Keratinocyte (primary cell): ENCODE results near the gene KLF14. TPM values are rescaled to one million over a fixed set of nuclear protein-coding genes. Genes with fewer than 3 reads are reported as not detected.
A peak's percentile ranks its signal among the peaks of the same experiment; 100 is the strongest.

ENCODE experiments used
- DNase-seq: peaks from one replicate; pipeline ENCODE4 v3.0.0-alpha.2; 2011; ENCODE audit warnings: low read depth, missing footprints, low spot score
- FAIRE-seq: peaks from 2 replicates; lab custom pipeline; 2011; peaks lifted over from hg19 to GRCh38; lab: Jason Lieb, UNC
- H2AFZ ChIP-seq: 2 replicates; pipeline ENCODE4 v1.6.0; 2012; ENCODE audit warnings: low read length, control low read depth, inconsistent platforms; ENCODE audit not compliant: control insufficient read depth
- H3K27ac ChIP-seq: 2 replicates; pipeline ENCODE4 v1.5.1; 2011; ENCODE audit warnings: low read length; ENCODE audit not compliant: control insufficient read depth, insufficient read depth
- H3K27me3 ChIP-seq: 3 replicates; pipeline ENCODE4 v1.6.0; 2011; ENCODE audit warnings: low read length; ENCODE audit not compliant: control insufficient read depth, insufficient read depth; ENCODE audit errors: extremely low read depth
- H3K36me3 ChIP-seq, 2 experiments: 2 replicates in 1 of 2; 3 replicates in 1 of 2; pipeline ENCODE4 v1.5.1; 2011; ENCODE audit warnings: low read length in 2 of 2, mild to moderate bottlenecking in 1 of 2; ENCODE audit not compliant: control insufficient read depth in 2 of 2, insufficient read depth in 2 of 2; ENCODE audit errors: extremely low read depth in 1 of 2
- H3K4me1 ChIP-seq: 3 replicates; pipeline ENCODE4 v1.5.1; 2011; ENCODE audit warnings: low read length; ENCODE audit not compliant: control insufficient read depth, insufficient read depth; ENCODE audit errors: extremely low read depth
- H3K4me2 ChIP-seq: 3 replicates; pipeline ENCODE4 v1.6.0; 2011; ENCODE audit warnings: low read depth, low read length; ENCODE audit not compliant: control insufficient read depth, insufficient read depth; ENCODE audit errors: extremely low read depth
- H3K4me3 ChIP-seq, 3 experiments: fragments of 200-600 bp in 1 of 3; sonication (generic) in 1 of 3; 2 replicates in 2 of 3; 3 replicates in 1 of 3; pipeline ENCODE4 v1.5.1; 2011 to 2016; ENCODE audit warnings: low read length in 3 of 3, mild to moderate bottlenecking in 3 of 3, control low read depth in 2 of 3, inconsistent platforms in 1 of 3, low read depth in 1 of 3, mixed read lengths in 1 of 3, mixed run types in 1 of 3, moderate library complexity in 1 of 3; ENCODE audit not compliant: control insufficient read depth in 2 of 3, insufficient read depth in 2 of 3; ENCODE audit errors: extremely low read depth in 1 of 3
- H3K79me2 ChIP-seq: 2 replicates; pipeline ENCODE4 v1.6.0; 2012; ENCODE audit warnings: low read length; ENCODE audit not compliant: control insufficient read depth, insufficient read depth
- H3K9ac ChIP-seq: 3 replicates; pipeline ENCODE4 v1.6.0; 2011; ENCODE audit warnings: low read length; ENCODE audit not compliant: control insufficient read depth, insufficient read depth; ENCODE audit errors: extremely low read depth
- H3K9me1 ChIP-seq: 3 replicates; pipeline ENCODE4 v1.6.0; 2011; ENCODE audit warnings: low read length; ENCODE audit not compliant: control insufficient read depth, insufficient read depth; ENCODE audit errors: extremely low read depth
- H3K9me3 ChIP-seq: 2 replicates; pipeline ENCODE4 v1.5.1; 2012; ENCODE audit warnings: low read depth, low read length; ENCODE audit not compliant: control insufficient read depth
- H4K20me1 ChIP-seq: 3 replicates; pipeline ENCODE4 v1.6.0; 2011; ENCODE audit warnings: low read length; ENCODE audit not compliant: control insufficient read depth, insufficient read depth; ENCODE audit errors: extremely low read depth
- EZH2 ChIP-seq: IDR thresholded peaks from one replicate; pipeline ENCODE4 v1.6.1; 2012; ENCODE audit warnings: inconsistent platforms, mild to moderate bottlenecking, low read length, moderate library complexity
- dilution Hi-C: fragments of 300-500 bp; cut with MboI; formaldehyde crosslinking; loops from one replicate; pipeline ENCODE4 v1.7.0; 2020; ENCODE audit warnings: low sequenced_read_pairs; ENCODE audit not compliant: extremely low pct_ligation_motif_present
- polyA minus RNA-seq, 3 experiments: library from RNA; depleted of rRNA, polyadenylated mRNA; stranded (reverse); fragments of >200 nt; gene quantifications; 1 replicate in 1 of 3; 2 replicates in 1 of 3; 3 replicates in 1 of 3; pipeline ENCODE4 v1.2.3, GENCODE V29; 2011
- polyA plus RNA-seq, 5 experiments: library from polyadenylated mRNA; depleted of rRNA in 3 of 5; stranded (reverse) in 3 of 5; stranded (forward) in 1 of 5; unstranded in 1 of 5; fragments of >200 nt; gene quantifications; 1 replicate in 1 of 5; 2 replicates in 3 of 5; 3 replicates in 1 of 5; pipeline versions ENCODE4 v1.2.1 to v1.2.3, GENCODE V29; 2011 to 2012; ENCODE audit warnings: missing spikeins in 2 of 5, low read depth in 1 of 5, low replicate concordance in 1 of 5
- TF ChIP-seq, protein P1 (sequence below), 3 experiments: IDR thresholded peaks in 1 of 3; conservative IDR thresholded peaks in 1 of 3; optimal IDR thresholded peaks in 1 of 3; 2 replicates in 2 of 3; 3 replicates in 1 of 3; pipeline versions ENCODE3 to v1.5.1; 2011; ENCODE audit warnings: low read length in 3 of 3, mild to moderate bottlenecking in 3 of 3, moderate library complexity in 2 of 3, control low read depth in 1 of 3, inconsistent platforms in 1 of 3; ENCODE audit not compliant: insufficient read depth in 2 of 3; ENCODE audit errors: extremely low read depth in 1 of 3

KLF14 gene
- polyA plus RNA-seq: 0.01 to 0.03 TPM (median 0.03 TPM) in 3 replicates
- polyA plus RNA-seq (2011; ENCODE audit: low read depth): not detected
- not detected in 2 replicates for polyA plus RNA-seq (2011; cell fraction: cytosol; rRNA removed)
- polyA plus RNA-seq (2011; cell fraction: nucleus; rRNA removed): not detected in 2 replicates
- polyA plus RNA-seq (2012; ENCODE audit: low replicate concordance): not detected in 2 replicates
- not detected in 3 replicates for polyA minus RNA-seq
- polyA minus RNA-seq (2011; cell fraction: cytosol; rRNA and poly(A)+ RNA removed): not detected
- polyA minus RNA-seq (2011; cell fraction: nucleus; rRNA and poly(A)+ RNA removed): not detected in 2 replicates

DNA sequence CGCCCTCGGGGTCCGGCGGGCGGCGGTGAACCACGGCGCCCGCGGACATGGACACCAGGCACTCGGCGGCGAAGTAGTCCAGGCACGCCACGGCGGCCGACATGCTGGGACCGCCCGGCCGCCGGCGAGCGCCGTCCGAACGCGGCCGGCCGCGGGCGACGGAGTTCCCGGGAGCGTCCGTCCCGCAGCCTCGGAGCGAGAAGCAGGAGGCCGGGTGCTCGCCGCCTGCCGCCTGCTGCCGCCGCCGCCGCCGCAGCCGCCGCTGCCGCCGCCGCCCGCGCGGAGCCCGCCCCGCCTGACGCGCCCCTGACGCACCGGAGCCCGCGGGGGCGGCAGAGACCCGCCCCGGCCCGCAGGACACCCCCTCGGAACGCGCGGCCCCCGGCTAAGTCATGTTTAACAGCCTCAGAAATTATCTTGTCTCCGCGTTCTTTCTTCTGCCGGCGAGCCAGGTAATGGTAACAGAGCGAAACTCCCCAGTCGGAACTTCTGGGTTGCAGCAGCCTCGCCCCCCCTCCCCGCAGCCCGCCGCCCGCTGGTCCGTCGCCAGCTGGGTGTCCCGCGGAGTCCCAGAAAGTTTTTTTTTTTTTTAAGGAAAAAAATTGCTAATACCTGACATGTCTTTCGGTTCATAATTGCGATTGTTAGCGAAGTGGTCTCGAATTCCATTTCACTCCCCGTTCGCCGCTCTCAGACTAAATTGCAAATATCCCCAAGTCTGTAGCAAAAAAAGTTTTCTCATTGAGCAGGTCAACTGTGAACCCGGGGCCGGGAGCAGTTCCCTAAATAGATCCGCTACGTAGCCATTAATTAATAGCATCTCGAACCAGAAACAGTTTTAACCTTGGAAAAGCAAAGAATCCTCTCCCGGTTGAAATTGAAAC, at the start of gene KLF14:
Gene KLF14 (minus strand): TSS at position 277 of the 884 bp plus-strand sequence. CDS start 174 bp downstream, at position 103.
- no peak within 1 kb of the TSS for H3K27ac ChIP-seq
- H3K9ac ChIP-seq: no peak within 1 kb of the TSS

DNA sequence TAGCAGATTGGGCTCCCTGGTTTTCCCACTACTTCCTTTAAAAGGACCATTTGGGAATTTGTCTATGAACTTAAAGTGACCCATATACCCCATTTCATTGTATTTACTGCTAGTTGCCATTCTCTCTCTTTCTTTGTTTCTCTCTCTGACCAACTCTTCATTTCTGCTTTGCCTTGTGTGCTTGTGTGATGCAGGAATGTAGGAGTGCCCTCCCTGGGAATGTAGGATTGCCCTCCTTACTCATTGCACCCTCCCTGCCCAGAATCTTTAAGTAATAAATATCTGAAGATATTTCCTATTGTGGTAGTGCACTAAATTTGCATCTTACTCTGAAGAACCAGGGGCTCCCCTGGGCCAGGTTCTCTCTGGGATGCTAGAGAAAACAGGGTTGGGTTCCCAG, 47.3 kb upstream of the KLF14 start:
- H3K4me2 ChIP-seq: no peak overlapping the region
- no peaks in the 10 kb centered on the region for H3K36me3 ChIP-seq
- H3K9ac ChIP-seq: no peak overlapping the region
- no peak overlapping the region for H3K4me3 ChIP-seq
- DNase-seq (no peak), FAIRE-seq (no peak)
- H3K79me2 ChIP-seq: no peaks in the 10 kb centered on the region
- H4K20me1 ChIP-seq: no peaks in the 10 kb centered on the region
- H2AFZ ChIP-seq: no peak overlapping the region
- TF ChIP-seq, protein P1, sequence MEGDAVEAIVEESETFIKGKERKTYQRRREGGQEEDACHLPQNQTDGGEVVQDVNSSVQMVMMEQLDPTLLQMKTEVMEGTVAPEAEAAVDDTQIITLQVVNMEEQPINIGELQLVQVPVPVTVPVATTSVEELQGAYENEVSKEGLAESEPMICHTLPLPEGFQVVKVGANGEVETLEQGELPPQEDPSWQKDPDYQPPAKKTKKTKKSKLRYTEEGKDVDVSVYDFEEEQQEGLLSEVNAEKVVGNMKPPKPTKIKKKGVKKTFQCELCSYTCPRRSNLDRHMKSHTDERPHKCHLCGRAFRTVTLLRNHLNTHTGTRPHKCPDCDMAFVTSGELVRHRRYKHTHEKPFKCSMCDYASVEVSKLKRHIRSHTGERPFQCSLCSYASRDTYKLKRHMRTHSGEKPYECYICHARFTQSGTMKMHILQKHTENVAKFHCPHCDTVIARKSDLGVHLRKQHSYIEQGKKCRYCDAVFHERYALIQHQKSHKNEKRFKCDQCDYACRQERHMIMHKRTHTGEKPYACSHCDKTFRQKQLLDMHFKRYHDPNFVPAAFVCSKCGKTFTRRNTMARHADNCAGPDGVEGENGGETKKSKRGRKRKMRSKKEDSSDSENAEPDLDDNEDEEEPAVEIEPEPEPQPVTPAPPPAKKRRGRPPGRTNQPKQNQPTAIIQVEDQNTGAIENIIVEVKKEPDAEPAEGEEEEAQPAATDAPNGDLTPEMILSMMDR (optimal IDR thresholded peaks at IDR 0.05 in 1 of 3, IDR thresholded peaks at IDR 0.05 in 1 of 3, conservative IDR thresholded peaks at IDR 0.05 in 1 of 3; ENCODE audit: extremely low read depth in 1 of 3, insufficient read depth in 2 of 3, low read length in 3 of 3): no peak
- TF ChIP-seq EZH2: no peak
- no peak overlapping the region for H3K27ac ChIP-seq
- H3K27me3 ChIP-seq: peaks cover 7% of the 10 kb centered on the region
- H3K9me1 ChIP-seq: no peaks in the 10 kb centered on the region
- no peaks in the 10 kb centered on the region for H3K9me3 ChIP-seq
- dilution Hi-C loops: no loop called here
- no peaks in the 10 kb centered on the region for H3K4me1 ChIP-seq

More for the DNA sequence above, at the start of gene KLF14:
- no peaks in the 10 kb centered on the region for H3K9me1 ChIP-seq
- TF ChIP-seq, protein P1 (optimal IDR thresholded peaks at IDR 0.05 in 1 of 3, IDR thresholded peaks at IDR 0.05 in 1 of 3, conservative IDR thresholded peaks at IDR 0.05 in 1 of 3; ENCODE audit: extremely low read depth in 1 of 3, insufficient read depth in 2 of 3, low read length in 3 of 3): no peak
- TF ChIP-seq EZH2: peak; percentile 42
- no peak within 1 kb of the TSS for H2AFZ ChIP-seq
- H3K79me2 ChIP-seq: no peaks in the 10 kb centered on the region
- H3K36me3 ChIP-seq: no peaks in the 10 kb centered on the region
- peaks cover 85% of the 10 kb centered on the region for H3K27me3 ChIP-seq
- FAIRE-seq (no peak), DNase-seq (no peak)
- H3K9me3 ChIP-seq: peaks cover 8% of the 10 kb centered on the region
- peaks cover 5% of the 10 kb centered on the region for H3K4me1 ChIP-seq
- peak within 1 kb of the TSS; percentile 78 for H3K4me2 ChIP-seq
- no peaks in the 10 kb centered on the region for H4K20me1 ChIP-seq
- peak within 1 kb of the TSS; percentile 40 to 64 (median 52) for H3K4me3 ChIP-seq
- dilution Hi-C loops: no loop called here
